Muscle of leg (tissue), 11 donors: ENCODE results near the gene C2orf42. TPM values are rescaled to one million over a fixed set of nuclear protein-coding genes. Genes with fewer than 3 reads are reported as not detected.
"Not testable (repeated sequence)": the region's sequence is repeated elsewhere in the genome, so short reads cannot be mapped to it uniquely, and the experiment has no call there.

Experiments
- DNase-seq: peaks from one replicate; pipeline ENCODE4 v3.0.0; 2013
- H3K27ac ChIP-seq: one replicate; pipeline ENCODE4 v1.5.1; 2013; ENCODE audit warnings: mild to moderate bottlenecking, low read length, control low read depth
- H3K27me3 ChIP-seq: one replicate; pipeline ENCODE4 v1.6.1; 2013; ENCODE audit warnings: low read length; ENCODE audit not compliant: control insufficient read depth, insufficient read depth
- H3K36me3 ChIP-seq: one replicate; pipeline ENCODE4 v1.6.1; 2013; ENCODE audit warnings: low read length; ENCODE audit not compliant: control insufficient read depth, insufficient read depth
- H3K4me1 ChIP-seq: one replicate; pipeline ENCODE4 v1.6.1; 2013; ENCODE audit warnings: low read length; ENCODE audit not compliant: control insufficient read depth, insufficient read depth
- H3K4me3 ChIP-seq: one replicate; pipeline ENCODE4 v1.5.1; 2013; ENCODE audit warnings: low read length, control low read depth
- H3K9me3 ChIP-seq: replicated peaks from 2 replicates; pipeline ENCODE4 v1.6.1; 2013; ENCODE audit warnings: low read depth, low read length; ENCODE audit not compliant: control insufficient read depth
- WGBS: methylation state at CpG from one replicate; pipeline ENCODE4 v1.1.5; 2013; ENCODE audit warnings: missing lambda C conversion rate; ENCODE audit not compliant: insufficient coverage; 5-methylcytosine and 5-hydroxymethylcytosine counted together
- polyA plus RNA-seq, 8 donors: library from polyadenylated mRNA; unstranded; fragments of 120-200 nt; gene quantifications; one replicate each; pipeline versions ENCODE4 v1.2.1 to v1.2.3, GENCODE V29; 2013; ENCODE audit warnings: inconsistent platforms in 1 of 8, low replicate concordance in 1 of 8; ENCODE audit not compliant: insufficient read length in 8 of 8, insufficient read depth in 1 of 8
- total RNA-seq: library from RNA; stranded (reverse); fragments of 120-200 nt; gene quantifications from one replicate; pipeline ENCODE4 v1.2.4, GENCODE V29; 2013

C2orf42 gene
- total and polyA plus RNA-seq, 9 donors, result 7.7 to 12.6 (median 8.8) TPM

DNA sequence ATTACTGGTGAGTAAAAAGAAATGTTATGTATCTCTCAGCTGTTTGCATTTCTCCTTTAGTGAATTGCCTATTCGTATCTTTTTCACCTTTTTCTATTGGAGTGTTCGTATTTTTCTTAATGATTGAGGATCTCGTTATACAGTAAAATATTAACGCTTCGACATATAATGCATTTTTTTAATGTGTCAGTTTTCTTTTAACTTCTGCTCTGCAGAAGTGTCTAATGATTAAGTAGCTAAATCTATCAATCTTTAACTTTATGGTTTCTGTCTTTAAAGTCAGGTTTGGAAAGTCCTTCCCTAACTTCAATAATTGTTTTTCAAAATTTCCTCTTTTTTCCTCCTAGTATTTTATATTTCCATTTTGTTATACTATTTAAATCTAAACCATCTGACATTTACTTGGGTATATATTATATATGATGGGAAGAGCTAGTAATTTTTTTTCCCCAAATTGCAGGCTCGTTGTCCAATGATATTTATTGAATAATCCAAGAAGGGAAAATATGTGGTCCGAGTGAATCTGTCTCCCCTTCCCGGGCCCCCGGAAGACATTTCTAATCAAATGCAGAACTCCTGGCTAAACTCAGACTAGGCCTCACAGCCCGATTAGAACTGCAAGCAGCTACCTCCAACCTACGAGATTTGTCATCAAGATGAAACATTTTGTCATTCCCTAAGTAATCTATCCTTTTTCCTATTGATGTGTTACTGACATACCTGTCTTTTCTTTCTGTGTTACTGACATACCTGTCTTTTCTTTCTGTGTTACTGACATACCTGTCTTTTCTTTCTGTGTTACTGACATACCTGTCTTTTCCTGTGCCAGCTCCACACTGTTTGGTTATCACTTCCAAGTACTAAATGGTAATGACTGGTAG lies 86.3 kb downstream of the C2orf42 start:
- peak overlapping the region; percentile 4 for H3K4me3 ChIP-seq
- no peaks in the 10 kb centered on the region for H3K9me3 ChIP-seq
- H3K27me3 ChIP-seq, result no peaks in the 10 kb centered on the region
- 18% methylated on average over 3 of the region's 11 CpGs for WGBS
- DNase-seq, result peak; percentile 97
- H3K4me1 ChIP-seq, result peaks cover 17% of the 10 kb centered on the region
- H3K36me3 ChIP-seq, result no peaks in the 10 kb centered on the region
- H3K27ac ChIP-seq, result peak overlapping the region; percentile 76

DNA sequence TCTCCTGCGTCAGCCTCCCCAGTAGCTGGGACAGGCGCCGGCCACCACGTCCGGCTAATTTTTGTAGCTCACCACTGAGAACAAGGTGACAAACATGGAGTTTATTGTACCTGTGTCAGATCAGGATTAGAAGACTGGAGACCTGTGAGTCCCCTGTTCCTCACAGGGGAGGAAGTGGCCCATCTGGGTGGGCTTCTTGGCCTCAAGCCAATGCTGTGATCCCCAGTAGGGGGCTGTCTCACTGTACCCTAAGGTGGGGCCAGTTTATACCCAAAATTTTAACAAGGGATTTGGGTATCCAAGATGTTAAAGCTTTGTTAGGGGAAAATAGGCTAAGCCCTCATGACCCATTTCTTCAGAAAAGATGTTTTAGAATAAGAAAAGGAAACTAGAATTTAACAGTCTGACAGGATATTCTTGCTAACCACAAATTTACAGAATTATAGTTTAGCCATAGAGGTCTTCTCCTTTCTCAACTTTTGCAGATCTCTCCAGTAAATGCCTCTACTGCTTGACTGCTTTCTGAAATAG lies 87.2 kb downstream of the C2orf42 start:
- peaks cover 11% of the 10 kb centered on the region for H3K4me1 ChIP-seq
- no peak overlapping the region for H3K4me3 ChIP-seq
- no peaks in the 10 kb centered on the region for H3K9me3 ChIP-seq
- 80% methylated on average over 1 of the region's 5 CpGs for WGBS
- no peaks in the 10 kb centered on the region for H3K36me3 ChIP-seq
- DNase-seq, result no peak
- H3K27me3 ChIP-seq, result no peaks in the 10 kb centered on the region
- H3K27ac ChIP-seq, result peak overlapping the region; percentile 76

DNA sequence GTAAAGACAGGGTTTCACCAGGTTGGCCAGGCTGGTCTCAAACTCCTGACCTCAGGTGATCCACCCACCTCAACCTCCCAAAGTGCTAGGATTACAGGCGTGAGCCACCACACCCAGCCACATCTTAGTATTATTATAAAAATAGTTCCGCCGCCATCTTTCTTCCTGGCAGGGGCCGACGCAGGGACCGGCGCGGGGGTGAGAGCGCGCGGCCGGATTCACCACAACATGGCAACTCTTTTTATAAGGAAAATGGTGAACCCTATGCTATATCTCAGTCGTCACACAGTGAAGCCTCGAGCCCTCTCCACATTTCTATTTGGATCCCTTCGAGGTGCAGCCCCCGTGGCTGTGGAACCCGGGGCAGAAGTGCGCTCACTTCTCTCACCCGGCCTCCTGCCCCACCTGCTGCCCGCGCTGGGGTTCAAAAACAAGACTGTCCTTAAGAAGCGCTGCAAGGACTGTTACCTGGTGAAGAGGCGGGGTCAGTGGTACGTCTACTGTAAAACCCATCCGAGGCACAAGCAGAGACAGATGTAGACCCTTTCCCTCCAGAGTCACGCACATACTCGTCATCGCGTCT lies 88.4 kb downstream of the C2orf42 start:
- H3K27me3 ChIP-seq, H3K9me3 ChIP-seq, H3K4me3 ChIP-seq, H3K27ac ChIP-seq, DNase-seq, H3K4me1 ChIP-seq, H3K36me3 ChIP-seq: not testable (repeated sequence)
- WGBS, result 88% methylated on average over 19 of the region's 29 CpGs

DNA sequence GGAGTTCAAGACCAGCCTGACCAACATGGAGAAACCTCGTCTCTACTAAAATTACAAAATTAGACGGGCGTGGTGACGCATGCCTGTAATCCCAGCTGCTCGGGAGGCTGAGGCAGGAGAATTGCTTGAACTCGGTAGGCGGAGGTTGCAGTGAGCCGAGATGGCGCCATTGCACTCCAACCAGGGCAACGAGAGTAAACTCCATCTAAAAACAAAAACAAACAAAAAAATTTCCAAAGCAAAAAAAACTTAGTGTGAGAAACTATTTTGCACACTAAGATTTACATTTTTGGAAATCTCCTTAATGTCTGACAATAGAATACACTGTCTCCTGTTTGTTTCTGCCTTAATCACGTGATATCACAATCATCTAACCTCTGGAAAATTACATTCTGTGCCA lies 89.1 kb downstream of the C2orf42 start:
- H3K27ac ChIP-seq, H3K36me3 ChIP-seq, H3K4me1 ChIP-seq, DNase-seq, H3K4me3 ChIP-seq, H3K27me3 ChIP-seq, H3K9me3 ChIP-seq: not testable (repeated sequence)
- 86% methylated on average over 5 of the region's 11 CpGs for WGBS

DNA sequence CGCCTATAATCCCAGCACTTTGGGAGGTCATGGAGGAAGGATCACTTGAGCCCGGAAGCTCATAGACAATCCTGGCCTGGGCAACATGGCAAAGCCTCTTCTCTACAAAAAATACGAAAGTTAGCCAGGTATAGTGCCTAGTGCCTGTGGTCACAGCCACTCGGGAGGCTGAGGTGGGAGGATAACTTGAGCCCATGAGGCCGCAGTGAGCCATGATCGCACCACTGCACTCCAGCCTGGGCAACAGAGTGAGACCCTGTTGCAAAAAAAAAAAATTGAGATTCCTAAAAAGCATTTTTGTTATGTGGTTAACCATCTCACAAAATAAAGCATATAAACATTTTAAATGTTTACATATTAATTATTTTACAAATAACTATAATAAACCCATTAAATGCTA lies 89.6 kb downstream of the C2orf42 start:
- no peaks in the 10 kb centered on the region for H3K36me3 ChIP-seq
- WGBS, result 98% methylated on average over 4 of the region's 6 CpGs
- no peak for DNase-seq
- H3K9me3 ChIP-seq, result no peaks in the 10 kb centered on the region
- H3K4me1 ChIP-seq, result peaks cover 5% of the 10 kb centered on the region
- no peak overlapping the region for H3K27ac ChIP-seq
- H3K27me3 ChIP-seq, result no peaks in the 10 kb centered on the region
- H3K4me3 ChIP-seq, result no peak overlapping the region

Other genes with a start within 250 kb of the C2orf42 start
- 2.6 TPM for gene ASPRV1, start 229.4 kb downstream of the C2orf42 start, total RNA-seq
- 1 to 10 TPM; 2.1 to 3.7 (median 2.8) TPM for gene ASPRV1, start 229.4 kb downstream of the C2orf42 start, polyA plus RNA-seq
- 36.1 TPM for gene PCBP1, start 103.5 kb downstream of the C2orf42 start, total RNA-seq
- 100 to 1,000 TPM; 269 to 318 (median 299) TPM for gene PCBP1, start 103.5 kb downstream of the C2orf42 start, polyA plus RNA-seq
- 158 TPM for gene TIA1, start 57.6 kb upstream of the C2orf42 start, total RNA-seq
- 100 to 1,000 TPM; 144 to 244 (median 176) TPM for gene TIA1, start 57.6 kb upstream of the C2orf42 start, polyA plus RNA-seq
- gene PCYOX1, start 67.1 kb upstream of the C2orf42 start, total RNA-seq, result 31.3 TPM
- gene PCYOX1, start 67.1 kb upstream of the C2orf42 start, polyA plus RNA-seq, result 10 to 100 TPM; 26.8 to 41.2 (median 33.3) TPM
- gene SNRPG, start 102.7 kb upstream of the C2orf42 start, total RNA-seq, result 88.5 TPM
- 100 to 1,000 TPM in 1 of 8 donors, 10 to 100 TPM in 7; 78.2 to 113 (median 91.5) TPM for gene SNRPG, start 102.7 kb upstream of the C2orf42 start, polyA plus RNA-seq
- 39.7 TPM for gene FAM136A, start 111.0 kb upstream of the C2orf42 start, total RNA-seq
- gene FAM136A, start 111.0 kb upstream of the C2orf42 start, polyA plus RNA-seq, result 10 to 100 TPM; 34.4 to 41.7 (median 37.0) TPM